HAP-1 (cell line): ENCODE results near the gene TBC1D22A.

ENCODE experiments used
- DNase-seq, 2 experiments: peaks; one replicate each; pipeline ENCODE4 v3.0.0-alpha.2; 2016 to 2020; ENCODE audit warnings: low spot score in 2 of 2
- H3K27me3 ChIP-seq: fragments of 250-450 bp; sonication (Bioruptor Pico); 2 replicates; pipeline ENCODE4 v1.5.1; 2020; ENCODE audit warnings: low read depth, mild to moderate bottlenecking, moderate library complexity
- H3K36me3 ChIP-seq: fragments of 250-450 bp; sonication (Bioruptor Pico); replicated peaks from 2 replicates; pipeline ENCODE4 v1.5.1; 2020; ENCODE audit warnings: mild to moderate bottlenecking
- H3K4me1 ChIP-seq: fragments of 250-450 bp; sonication (Bioruptor Pico); 2 replicates; pipeline ENCODE4 v1.5.1; 2020; ENCODE audit warnings: mild to moderate bottlenecking
- H3K4me3 ChIP-seq: fragments of 250-450 bp; sonication (Bioruptor Pico); 2 replicates; pipeline ENCODE4 v1.5.1; 2020; ENCODE audit warnings: mild to moderate bottlenecking, moderate library complexity
- H3K9me3 ChIP-seq: fragments of 250-450 bp; sonication (Bioruptor Pico); 2 replicates; pipeline ENCODE4 v1.5.1; 2020; ENCODE audit warnings: mild to moderate bottlenecking, moderate library complexity
- in situ Hi-C: fragments of 300-500 bp; cut with MboI; formaldehyde crosslinking; loops from 3 replicates; pipeline ENCODE4 v1.14.3; 2020; ENCODE audit warnings: low sequenced_read_pairs, inconsistent platforms, mixed read lengths

The TBC1D22A gene

DNA sequence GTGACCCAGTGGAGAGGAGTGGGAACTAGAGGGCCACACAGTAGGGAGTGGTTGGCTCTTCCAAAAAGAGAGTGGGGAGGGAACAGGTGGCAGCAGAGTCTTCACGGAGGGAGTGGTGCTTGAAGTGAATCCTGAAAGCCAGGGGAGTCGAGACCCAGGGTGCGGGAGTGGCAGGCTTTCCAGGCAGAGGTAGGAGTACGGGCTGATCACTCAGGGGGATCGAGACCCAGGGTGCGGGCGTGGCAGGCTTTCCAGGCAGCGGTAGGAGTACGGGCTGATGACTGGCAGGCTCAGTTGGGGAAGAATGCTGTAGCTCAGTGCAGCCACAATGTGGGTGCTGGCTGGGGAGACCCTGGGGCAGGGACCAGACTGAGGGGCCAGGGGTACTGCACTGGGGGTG lies 148.2 kb downstream of the TBC1D22A start:
- in situ Hi-C loops: no loop called here
- H3K36me3 ChIP-seq: no peaks in the 10 kb centered on the region
- no peaks in the 10 kb centered on the region for H3K9me3 ChIP-seq
- no peaks in the 10 kb centered on the region for H3K4me1 ChIP-seq
- no peaks in the 10 kb centered on the region for H3K27me3 ChIP-seq
- no peak overlapping the region for H3K4me3 ChIP-seq
- DNase-seq: no peak

- Histone ChIP-seq H3K36me3 (no peaks in the 10 kb centered on the region), H3K9me3 (no peaks in the 10 kb centered on the region), H3K4me3 (no peak overlapping the region), H3K4me1 (no peaks in the 10 kb centered on the region), H3K27me3 (no peaks in the 10 kb centered on the region)
- in situ Hi-C loops: no loop called here
- no peak for DNase-seq
These were observed 148.9 kb downstream of the TBC1D22A start for GRCh38 chr22:46911346-46911745.

DNA sequence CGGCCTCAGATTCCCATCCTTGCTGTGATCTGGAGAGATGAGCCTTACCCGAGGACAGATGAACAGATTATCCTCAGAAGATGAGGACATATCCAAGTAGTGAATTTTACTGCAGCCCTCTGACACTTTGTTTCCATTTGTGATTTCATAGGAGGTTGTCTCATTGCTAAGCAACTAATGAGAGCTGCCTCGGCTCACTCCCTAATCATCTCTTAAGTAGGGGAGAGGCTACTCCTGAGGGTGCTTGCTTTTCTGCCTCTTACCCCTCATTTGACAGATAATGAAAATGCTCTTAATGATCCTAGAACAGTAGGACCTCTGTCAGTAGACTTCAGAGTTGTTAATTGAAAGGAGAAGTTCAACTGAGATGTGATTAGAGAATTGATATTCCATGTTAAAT lies 150.9 kb downstream of the TBC1D22A start:
- no peaks in the 10 kb centered on the region for H3K36me3 ChIP-seq
- no peaks in the 10 kb centered on the region for H3K4me1 ChIP-seq
- no peak for DNase-seq
- in situ Hi-C loops: no loop called here
- no peak overlapping the region for H3K4me3 ChIP-seq
- no peaks in the 10 kb centered on the region for H3K27me3 ChIP-seq
- H3K9me3 ChIP-seq: no peaks in the 10 kb centered on the region

DNA sequence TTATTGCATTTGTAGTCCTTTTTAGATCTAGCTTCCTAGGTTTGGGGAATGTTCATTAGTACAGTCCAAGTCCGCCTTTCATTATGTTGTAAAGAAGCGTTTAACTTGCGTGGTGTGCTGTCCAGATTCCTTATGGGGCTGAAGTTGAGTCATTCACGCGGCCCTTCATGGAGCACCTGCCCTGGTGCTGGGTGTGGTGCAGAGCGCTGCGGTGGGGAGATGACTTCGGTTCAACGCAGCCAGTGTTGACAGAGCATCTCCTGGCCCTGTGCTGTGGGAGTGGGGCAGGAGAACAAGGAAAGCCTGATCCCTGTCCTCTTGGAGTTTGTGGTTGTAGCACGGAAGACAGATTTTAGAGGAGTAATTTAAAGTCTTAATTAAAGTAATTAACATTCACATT lies 152.0 kb downstream of the TBC1D22A start:
- Histone ChIP-seq H3K4me3 (no peak overlapping the region), H3K4me1 (no peaks in the 10 kb centered on the region), H3K27me3 (no peaks in the 10 kb centered on the region), H3K36me3 (no peaks in the 10 kb centered on the region), H3K9me3 (no peaks in the 10 kb centered on the region)
- in situ Hi-C loops: no loop called here
- DNase-seq: no peak

DNA sequence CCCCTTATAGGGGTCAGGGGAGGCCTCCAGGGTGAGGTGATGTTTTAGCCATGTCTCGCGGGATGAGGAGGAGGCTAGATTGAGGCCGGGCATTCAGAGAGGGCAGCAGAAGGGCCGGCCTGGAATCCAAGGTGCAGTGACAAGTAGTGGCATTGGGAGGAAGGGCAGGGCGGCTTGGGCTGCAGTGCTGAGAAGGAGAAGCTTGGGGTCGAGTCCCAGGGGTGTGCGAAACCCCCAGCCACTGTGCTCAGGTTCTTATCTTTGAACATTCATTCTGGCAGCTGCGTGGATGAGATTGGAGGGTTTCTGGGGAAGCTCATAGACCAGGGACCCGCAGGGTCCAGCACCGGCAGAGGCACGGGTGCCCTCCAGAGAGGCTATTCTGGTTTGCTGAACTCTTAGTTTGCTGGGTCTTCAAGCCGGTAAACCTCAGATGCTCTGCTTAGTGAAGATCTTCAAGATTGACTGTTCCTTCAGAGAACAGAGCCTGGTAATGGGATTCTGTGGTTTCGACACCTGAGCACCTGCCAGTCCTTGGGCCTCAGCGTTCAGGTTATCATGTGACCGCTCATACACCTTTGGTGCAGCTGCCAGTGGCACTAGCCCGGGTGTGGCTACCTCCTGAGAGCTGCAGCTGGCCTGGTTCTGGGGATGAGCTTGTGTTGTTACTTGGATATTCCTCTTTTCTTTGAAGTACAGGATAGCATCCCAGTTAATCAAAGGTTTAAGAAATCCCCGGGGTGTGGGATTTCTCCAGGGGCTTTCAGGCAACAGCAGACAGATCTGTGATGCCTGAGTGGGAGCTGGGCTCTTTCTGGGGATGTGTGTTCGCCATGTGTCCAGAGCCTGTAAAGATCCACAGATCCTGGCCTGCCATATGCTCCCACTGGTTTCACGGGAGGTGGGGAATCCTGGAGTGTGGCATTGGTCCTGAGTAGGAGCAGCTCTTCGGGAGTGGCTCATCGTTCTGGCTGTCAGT lies 152.8 kb downstream of the TBC1D22A start:
- H3K36me3 ChIP-seq: no peaks in the 10 kb centered on the region
- no peaks in the 10 kb centered on the region for H3K27me3 ChIP-seq
- no peak for DNase-seq
- no peaks in the 10 kb centered on the region for H3K9me3 ChIP-seq
- H3K4me1 ChIP-seq: no peaks in the 10 kb centered on the region
- H3K4me3 ChIP-seq: no peak overlapping the region
- in situ Hi-C loops: no loop called here

DNA sequence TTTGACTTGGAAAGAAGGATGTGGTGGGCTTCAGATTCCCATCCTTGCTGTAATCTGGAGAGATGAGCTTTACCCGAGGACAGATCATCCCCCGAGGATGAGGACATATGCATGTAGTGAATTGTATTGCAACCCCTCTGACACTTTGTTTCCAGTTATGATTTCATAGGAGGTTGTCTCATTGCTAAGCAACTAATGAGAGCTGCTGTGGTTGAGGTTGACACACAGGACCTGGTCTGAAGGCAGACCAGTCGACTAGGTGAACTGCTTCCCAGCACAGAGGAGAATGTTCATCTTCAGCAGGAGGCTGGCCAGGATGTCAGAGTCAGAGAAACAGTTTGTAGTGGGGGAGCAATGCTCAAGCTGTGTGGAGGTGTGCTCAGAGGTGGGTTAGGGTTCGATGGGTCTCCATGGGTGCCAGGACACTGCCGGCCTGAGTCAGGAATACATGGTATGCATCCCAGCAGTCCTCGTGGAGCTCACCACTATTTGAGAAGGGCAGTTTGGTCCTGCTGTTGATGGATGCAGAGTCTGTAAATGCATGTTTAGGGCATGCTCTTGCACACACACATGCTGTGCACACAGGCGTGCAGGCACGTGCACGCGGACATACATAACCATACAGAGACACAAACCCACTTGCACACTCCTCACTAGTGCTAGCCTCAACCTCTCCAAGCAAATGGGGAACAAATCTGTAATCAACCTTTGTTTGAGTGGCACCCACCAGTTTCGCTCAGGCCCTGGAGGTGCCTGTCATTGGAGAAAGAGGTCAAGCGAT lies 153.7 kb downstream of the TBC1D22A start:
- Histone ChIP-seq H3K9me3 (no peaks in the 10 kb centered on the region), H3K27me3 (no peaks in the 10 kb centered on the region), H3K36me3 (no peaks in the 10 kb centered on the region), H3K4me1 (no peaks in the 10 kb centered on the region), H3K4me3 (no peak overlapping the region)
- in situ Hi-C loops: no loop called here
- no peak for DNase-seq

DNA sequence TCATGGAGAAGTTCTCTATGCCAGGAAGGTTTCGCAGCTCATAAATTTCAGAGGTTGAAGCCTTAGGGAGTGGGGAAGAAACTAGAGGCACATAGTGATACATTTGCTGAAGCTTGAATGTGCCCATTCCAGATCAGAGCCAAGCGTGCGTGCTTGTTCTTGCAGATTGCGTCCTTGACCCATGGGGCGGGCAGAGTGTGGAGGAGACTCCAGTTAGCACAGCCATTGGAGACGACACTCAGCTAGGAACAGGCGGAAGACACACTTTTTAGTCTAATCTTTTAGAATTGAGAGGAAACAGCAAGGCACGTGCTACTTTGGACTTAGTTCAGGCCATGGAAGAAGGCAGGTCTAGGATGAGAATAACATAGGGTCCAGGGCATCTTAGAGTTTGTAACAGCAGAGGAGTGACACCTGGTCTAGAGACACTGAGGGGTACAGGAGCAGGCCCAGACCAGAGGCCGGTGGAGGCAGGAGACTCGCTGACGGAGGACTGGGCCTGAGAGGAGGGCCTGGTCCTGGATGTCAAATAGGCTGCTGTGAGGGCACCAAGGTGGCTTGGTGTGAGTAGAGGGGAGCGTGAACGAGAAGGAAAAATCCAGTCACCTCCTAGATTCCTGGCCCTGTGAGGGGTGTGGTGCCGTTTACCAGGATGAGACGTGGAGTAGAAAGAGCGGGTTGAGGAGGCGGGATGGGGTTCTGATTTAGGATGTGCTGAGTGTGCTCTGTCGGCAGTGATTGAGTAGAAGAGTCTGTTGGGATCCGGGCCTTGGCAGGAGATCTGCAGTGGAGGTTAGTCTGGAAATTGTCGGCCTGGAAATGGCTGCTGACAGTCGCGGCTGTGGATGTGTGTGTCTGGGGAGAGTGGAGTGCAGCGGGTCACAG lies 154.7 kb downstream of the TBC1D22A start:
- Histone ChIP-seq H3K4me1 (no peaks in the 10 kb centered on the region), H3K9me3 (0 out of 2 replicates have a peak, but pooled peaks cover 2% of the 10 kb centered on the region), H3K27me3 (no peaks in the 10 kb centered on the region), H3K4me3 (no peak overlapping the region), H3K36me3 (no peaks in the 10 kb centered on the region)
- DNase-seq: no peak
- in situ Hi-C loops: no loop called here

DNA sequence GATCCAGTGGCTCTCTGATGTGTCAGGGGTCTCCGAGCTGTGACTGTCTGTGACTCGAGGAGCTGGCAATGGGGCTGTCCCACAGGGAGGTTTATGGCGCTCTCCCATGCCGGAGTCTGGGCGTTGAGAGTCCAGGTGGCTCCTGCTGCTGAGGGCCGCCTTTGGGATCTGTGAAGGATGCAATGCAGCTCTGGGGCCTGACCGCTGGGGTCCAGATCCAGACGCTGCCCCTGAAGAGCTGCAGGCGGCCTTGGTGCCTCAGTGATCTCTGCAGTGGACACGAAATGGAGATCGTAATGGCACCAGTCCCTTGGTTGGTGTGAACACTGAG lies 155.3 kb downstream of the TBC1D22A start:
- in situ Hi-C loops: no loop called here
- H3K9me3 ChIP-seq: 0 out of 2 replicates have a peak, but pooled peaks cover 2% of the 10 kb centered on the region
- H3K4me3 ChIP-seq: no peak overlapping the region
- no peaks in the 10 kb centered on the region for H3K27me3 ChIP-seq
- no peaks in the 10 kb centered on the region for H3K4me1 ChIP-seq
- DNase-seq: no peak
- no peaks in the 10 kb centered on the region for H3K36me3 ChIP-seq

DNA sequence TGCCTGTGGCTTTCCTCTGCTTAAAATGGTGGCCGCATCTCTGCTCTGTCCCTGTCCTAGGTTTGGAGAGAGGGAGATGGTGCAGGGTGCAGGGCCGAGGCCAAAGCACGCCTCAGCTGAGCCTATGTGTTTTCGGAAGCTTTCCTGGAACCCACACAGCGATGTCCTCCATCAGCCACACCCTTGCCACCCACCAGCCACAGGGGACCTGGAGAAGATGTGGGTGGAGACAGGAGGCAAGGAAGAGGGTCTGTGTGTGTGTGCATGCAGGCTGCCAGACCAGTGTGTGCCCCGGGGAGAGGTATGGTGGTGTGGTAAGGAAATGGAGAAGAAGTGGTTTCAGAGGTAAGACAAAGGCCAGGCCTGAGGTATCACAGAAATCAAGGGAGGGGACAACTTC lies 155.7 kb downstream of the TBC1D22A start:
- DNase-seq: no peak
- in situ Hi-C loops: no loop called here
- no peaks in the 10 kb centered on the region for H3K27me3 ChIP-seq
- no peaks in the 10 kb centered on the region for H3K36me3 ChIP-seq
- H3K4me1 ChIP-seq: no peaks in the 10 kb centered on the region
- H3K9me3 ChIP-seq: 0 out of 2 replicates have a peak, but pooled peaks cover 2% of the 10 kb centered on the region
- no peak overlapping the region for H3K4me3 ChIP-seq

DNA sequence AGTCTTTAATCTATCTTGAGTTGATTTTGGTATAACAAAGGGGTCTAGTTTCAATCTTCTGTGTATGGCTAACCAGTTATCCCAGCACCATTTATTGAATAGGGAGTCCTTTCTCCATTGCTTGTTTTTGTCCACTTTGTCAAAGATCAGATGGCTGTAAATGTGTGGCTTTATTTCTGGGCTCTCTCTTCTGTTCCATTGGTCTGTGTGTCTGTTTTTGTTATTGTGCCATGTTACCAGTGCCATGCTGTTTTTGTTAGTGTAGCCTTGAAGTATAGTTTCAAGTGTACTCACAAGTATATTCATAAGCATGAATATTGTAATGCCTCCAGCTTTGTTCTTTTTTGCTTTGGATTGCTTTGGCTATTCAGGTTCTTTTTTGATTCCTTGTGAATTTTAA lies 159.6 kb downstream of the TBC1D22A start:
- no peak for DNase-seq
- Histone ChIP-seq H3K4me3 (no peak overlapping the region), H3K4me1 (no peaks in the 10 kb centered on the region), H3K9me3 (0 out of 2 replicates have a peak, but pooled peaks cover 2% of the 10 kb centered on the region), H3K27me3 (no peaks in the 10 kb centered on the region), H3K36me3 (no peaks in the 10 kb centered on the region)
- in situ Hi-C loops: no loop called here

- H3K4me1 ChIP-seq: no peaks in the 10 kb centered on the region
- in situ Hi-C loops: no loop called here
- H3K36me3 ChIP-seq: no peaks in the 10 kb centered on the region
- no peaks in the 10 kb centered on the region for H3K27me3 ChIP-seq
- no peak for DNase-seq
- no peak overlapping the region for H3K4me3 ChIP-seq
- 0 out of 2 replicates have a peak, but pooled peaks cover 2% of the 10 kb centered on the region for H3K9me3 ChIP-seq
These were observed 160.9 kb downstream of the TBC1D22A start for GRCh38 chr22:46923394-46923793.

- Histone ChIP-seq H3K27me3 (no peaks in the 10 kb centered on the region), H3K36me3 (no peaks in the 10 kb centered on the region), H3K9me3 (0 out of 2 replicates have a peak, but pooled peaks cover 2% of the 10 kb centered on the region), H3K4me3 (no peak overlapping the region), H3K4me1 (no peaks in the 10 kb centered on the region)
- in situ Hi-C loops: no loop called here
- no peak for DNase-seq
These were observed 163.4 kb downstream of the TBC1D22A start for GRCh38 chr22:46925818-46926217.

DNA sequence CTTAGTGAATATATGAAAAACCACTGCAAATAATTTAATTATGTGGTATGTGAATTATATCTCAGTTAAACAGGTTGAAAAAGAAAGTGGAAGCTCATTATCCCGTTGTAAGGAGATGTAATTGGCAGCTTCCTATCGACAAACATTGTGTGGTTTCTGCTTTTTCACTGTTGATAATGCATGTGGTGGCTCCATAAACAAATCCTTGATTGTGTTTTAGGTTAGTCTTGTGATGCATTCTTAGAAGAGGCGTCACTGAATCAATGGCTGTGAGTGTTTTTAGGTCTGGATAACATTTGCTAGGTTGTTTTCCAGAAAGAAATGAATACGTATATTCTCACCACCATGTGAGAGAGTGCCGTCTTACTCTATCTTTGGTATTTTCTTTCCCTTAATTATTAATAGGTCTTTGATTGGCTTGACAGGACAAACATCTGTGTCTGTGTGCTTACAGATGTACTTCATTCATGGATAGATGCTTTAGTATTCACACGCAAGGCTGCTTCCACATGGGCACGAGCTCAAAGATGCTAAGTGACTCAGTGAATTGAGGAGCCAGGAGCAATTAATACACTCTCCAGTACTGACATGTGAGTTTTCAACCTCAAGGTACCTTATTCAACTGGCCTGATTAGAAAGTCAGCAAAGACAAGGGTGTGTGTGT lies 166.7 kb downstream of the TBC1D22A start:
- Histone ChIP-seq H3K9me3 (no peaks in the 10 kb centered on the region), H3K4me3 (no peak overlapping the region), H3K4me1 (no peaks in the 10 kb centered on the region), H3K27me3 (no peaks in the 10 kb centered on the region), H3K36me3 (no peaks in the 10 kb centered on the region)
- no peak for DNase-seq
- in situ Hi-C loops: no loop called here
